Panc1 (cell line): ENCODE data around the gene SLC2A14. TPM values are rescaled to one million over a fixed set of nuclear protein-coding genes. Genes with fewer than 3 reads are reported as not detected.

ENCODE experiments used
- ATAC-seq: fragments of 200-7000 bp; cut with Tn5 transposase; 2 replicates; pipeline ENCODE4 v1.9.1; 2020; ENCODE audit warnings: mild to moderate bottlenecking, moderate library complexity
- BruUV-seq: library from RNA; stranded (reverse); fragments of 400-500 nt; replicated peaks from 2 replicates; lab custom pipeline; 2021; lab: Mats Ljungman, UMichigan
- CTCF ChIA-PET: fragments of 300-600 bp; sonication (Branson Sonifier 250); formaldehyde crosslinking; loops from one replicate; lab custom pipeline; 2022; ENCODE audit warnings: antibody characterized with exemption; lab: Charles Lee
- POLR2A ChIA-PET: fragments of 300-600 bp; sonication (Branson Sonifier 250); formaldehyde crosslinking; loops from one replicate; lab custom pipeline; 2022; ENCODE audit warnings: antibody characterized with exemption; lab: Charles Lee
- DNase-seq: peaks from one replicate; pipeline ENCODE4 v3.0.0-alpha.2; 2010; ENCODE audit warnings: low read depth, low spot score
- H3K27ac ChIP-seq: 2 replicates; pipeline ENCODE4 v1.5.1; 2011; ENCODE audit warnings: mild to moderate bottlenecking, low read length, inconsistent platforms
- H3K27me3 ChIP-seq: fragments of 200-500 bp; sonication (Bioruptor generic); 2 replicates; pipeline ENCODE4 v1.6.0; 2014; ENCODE audit warnings: low read length, inconsistent platforms; ENCODE audit not compliant: control insufficient read depth, insufficient read depth
- H3K36me3 ChIP-seq: fragments of 200-500 bp; sonication (Bioruptor generic); 2 replicates; pipeline ENCODE4 v1.5.1; 2014; ENCODE audit warnings: inconsistent platforms, mild to moderate bottlenecking, low read length, moderate library complexity; ENCODE audit not compliant: control insufficient read depth, insufficient read depth
- H3K4me1 ChIP-seq: 2 replicates; pipeline ENCODE4 v1.5.1; 2011; ENCODE audit warnings: inconsistent platforms, mild to moderate bottlenecking, low read length, moderate library complexity; ENCODE audit not compliant: control insufficient read depth, insufficient read depth
- H3K4me3 ChIP-seq, 2 experiments: 2 replicates each; pipeline ENCODE4 v1.5.1; 2011 to 2012; ENCODE audit warnings: low read depth in 2 of 2, low read length in 2 of 2, mild to moderate bottlenecking in 2 of 2, inconsistent platforms in 1 of 2, moderate library complexity in 1 of 2
- H3K9me3 ChIP-seq: fragments of 200-500 bp; sonication (Bioruptor generic); 2 replicates; pipeline ENCODE4 v1.5.1; 2014; ENCODE audit warnings: low read depth, mild to moderate bottlenecking, inconsistent platforms, low read length, moderate library complexity; ENCODE audit not compliant: control insufficient read depth, insufficient read depth
- CTCF ChIP-seq: fragments of 450-650 bp; IDR thresholded peaks from 2 replicates; pipeline ENCODE4 v1.5.1; 2017; ENCODE audit warnings: mild to moderate bottlenecking
- POLR2AphosphoS5 ChIP-seq: IDR thresholded peaks from 2 replicates; pipeline ENCODE4 v1.6.1; 2012; ENCODE audit warnings: mild to moderate bottlenecking, low read depth, low read length, moderate library complexity
- REST ChIP-seq, 2 experiments: IDR thresholded peaks; 2 replicates each; pipeline ENCODE4 v1.6.1; 2011 to 2012; ENCODE audit warnings: low read depth in 2 of 2, control low read depth in 1 of 2, low read length in 1 of 2, mild to moderate bottlenecking in 1 of 2, moderate library complexity in 1 of 2; ENCODE audit not compliant: insufficient read depth in 1 of 2
- SIN3A ChIP-seq: IDR thresholded peaks from 2 replicates; pipeline ENCODE4 v1.6.1; 2012; ENCODE audit warnings: low read depth, mild to moderate bottlenecking, low read length, moderate library complexity, borderline replicate concordance; ENCODE audit not compliant: insufficient read depth
- TCF7L2 ChIP-seq: IDR thresholded peaks from 2 replicates; pipeline ENCODE4 v1.6.1; 2011; ENCODE audit warnings: mild to moderate bottlenecking, low read depth, low read length, inconsistent platforms
- in situ Hi-C: cut with HindIII; loops from 2 replicates; pipeline ENCODE4 v1.10.0; 2016; ENCODE audit warnings: low sequenced_read_pairs, low pct_unique_long_range_greater_than_20kb
- intact Hi-C: fragments of 100-400 bp; cut with micrococcal nuclease; formaldehyde crosslinking; loops from one replicate; pipeline ENCODE4 v1.10.0; 2022; ENCODE audit not compliant: unreplicated experiment
- total RNA-seq: library from RNA; stranded (reverse); gene quantifications from one replicate; pipeline ENCODE4 v1.2.1, GENCODE V29; 2021; ENCODE audit not compliant: unreplicated experiment

SLC2A14 gene
- total RNA-seq, 1 experiment from 2014 or later, result not detected

- no peaks in the 10 kb centered on the region for H3K9me3 ChIP-seq
- no peak overlapping the region for H3K4me3 ChIP-seq
- no peak overlapping the region for H3K27ac ChIP-seq
- no peaks in the 10 kb centered on the region for H3K27me3 ChIP-seq
- no TSS peak for BruUV-seq
- no peaks in the 10 kb centered on the region for H3K36me3 ChIP-seq
- CTCF ChIA-PET, result no interaction called here
- POLR2A ChIA-PET, result no interaction called here
- in situ Hi-C loops (no loop called here), intact Hi-C loops (no loop called here)
- TF ChIP-seq TCF7L2 (no peak), CTCF (no peak), SIN3A (no peak), REST (IDR thresholded peaks at IDR 0.05; ENCODE audit: insufficient read depth in 1 of 2, low read depth in 2 of 2, low read length in 1 of 2) (no peak), POLR2AphosphoS5 (no peak)
- H3K4me1 ChIP-seq, result no peaks in the 10 kb centered on the region
- no peak for ATAC-seq
- DNase-seq, result no peak
Measured at GRCh38 chr12:7781274-7781673, 91.4 kb downstream of the SLC2A14 start.

- Histone ChIP-seq H3K4me3 (no peak overlapping the region), H3K4me1 (no peaks in the 10 kb centered on the region), H3K27me3 (no peaks in the 10 kb centered on the region), H3K36me3 (no peaks in the 10 kb centered on the region), H3K27ac (no peak overlapping the region), H3K9me3 (no peaks in the 10 kb centered on the region)
- in situ Hi-C loops, result no loop called here
- BruUV-seq, result no TSS peak
- ChIA-PET CTCF (no interaction called here), POLR2A (no interaction called here)
- no peak for ATAC-seq
- no peak for TF ChIP-seq SIN3A
- no peak for TF ChIP-seq REST (IDR thresholded peaks at IDR 0.05; ENCODE audit: insufficient read depth in 1 of 2, low read depth in 2 of 2, low read length in 1 of 2)
- TF ChIP-seq CTCF, result no peak
- no peak for TF ChIP-seq POLR2AphosphoS5
- TF ChIP-seq TCF7L2, result no peak
- intact Hi-C loops, result no loop called here
- DNase-seq, result no peak
Measured at GRCh38 chr12:7769999-7770398, 102.7 kb downstream of the SLC2A14 start.

Other genes starting within 250 kb of the SLC2A14 start
- not detected for gene APOBEC1, start 207.0 kb downstream of the SLC2A14 start, total RNA-seq
- not detected for gene GDF3, start 177.1 kb downstream of the SLC2A14 start, total RNA-seq
- gene DPPA3, start 161.5 kb downstream of the SLC2A14 start, total RNA-seq, result not detected
- not detected for gene CLEC4C, start 125.5 kb downstream of the SLC2A14 start, total RNA-seq
- gene NANOGNB, start 107.7 kb downstream of the SLC2A14 start, total RNA-seq, result not detected
- gene NANOG, start 83.5 kb downstream of the SLC2A14 start, total RNA-seq, result 0.62 TPM
- 0.51 TPM for gene SLC2A3, start 63.3 kb upstream of the SLC2A14 start, total RNA-seq
- 10.9 TPM for gene FOXJ2, start 159.8 kb upstream of the SLC2A14 start, total RNA-seq
- not detected for gene C3AR1, start 193.4 kb upstream of the SLC2A14 start, total RNA-seq
- 14.9 TPM for gene NECAP1, start 209.4 kb upstream of the SLC2A14 start, total RNA-seq